B cell (primary cell): ENCODE data around the gene CIITA. TPM values are rescaled to one million over a fixed set of nuclear protein-coding genes. Genes with fewer than 3 reads are reported as not detected.

Source experiments
- ATAC-seq: fragments of 200-7000 bp; cut with Tn5 transposase; one replicate; pipeline ENCODE4 v1.10.0; 2021; ENCODE audit warnings: low read depth, mild to moderate bottlenecking, moderate number of reproducible peaks, moderate library complexity
- CTCF ChIA-PET: fragments of 350-600 bp; sonication (Branson Sonifier 250); formaldehyde crosslinking; loops from one replicate; lab custom pipeline; 2021; ENCODE audit warnings: antibody characterized with exemption, inconsistent platforms; lab: Charles Lee
- POLR2A ChIA-PET: fragments of 350-600 bp; sonication (Branson Sonifier 250); formaldehyde crosslinking; loops from one replicate; lab custom pipeline; 2021; ENCODE audit warnings: antibody characterized with exemption; lab: Charles Lee
- DNase-seq: peaks from one replicate; pipeline ENCODE4 v3.0.0; 2013
- H2AFZ ChIP-seq: 2 replicates; pipeline ENCODE4 v1.6.1; 2012; ENCODE audit warnings: mild to moderate bottlenecking, low read depth, low read length; ENCODE audit not compliant: insufficient read depth, poor library complexity, severe bottlenecking
- H3K27ac ChIP-seq, 2 donors: 1 replicate in 1 of 2; 2 replicates in 1 of 2; pipeline ENCODE4 v1.5.1; 2012 to 2013; ENCODE audit warnings: low read length in 2 of 2, mild to moderate bottlenecking in 2 of 2, moderate library complexity in 1 of 2
- H3K27me3 ChIP-seq, 4 experiments: fragments of 200-600 bp in 1 of 4; sonication (generic) in 1 of 4; replicated peaks in 1 of 4; 1 replicate in 2 of 4; 2 replicates in 2 of 4; pipeline versions ENCODE4 v1.6.1 to v1.7.0; 2013 to 2016; ENCODE audit warnings: low read length in 3 of 4, mild to moderate bottlenecking in 2 of 4, mixed read lengths in 1 of 4, moderate library complexity in 1 of 4; ENCODE audit not compliant: insufficient read depth in 4 of 4, control insufficient read depth in 3 of 4; ENCODE audit errors: control extremely low read depth in 1 of 4
- H3K36me3 ChIP-seq, 2 experiments: replicated peaks in 1 of 2; 1 replicate in 1 of 2; 2 replicates in 1 of 2; pipeline versions ENCODE4 v1.6.1 to v1.7.1; 2013; ENCODE audit warnings: low read length in 1 of 2; ENCODE audit not compliant: insufficient read depth in 2 of 2, control insufficient read depth in 1 of 2; ENCODE audit errors: control extremely low read depth in 1 of 2, extremely low read depth in 1 of 2
- H3K4me1 ChIP-seq, 2 donors: fragments of 200-600 bp in 1 of 2; sonication (generic) in 1 of 2; 1 replicate in 1 of 2; 2 replicates in 1 of 2; pipeline versions ENCODE4 v1.5.1 to v1.6.1; 2013 to 2017; ENCODE audit warnings: low read length in 2 of 2; ENCODE audit not compliant: control insufficient read depth in 2 of 2, insufficient read depth in 2 of 2
- H3K4me2 ChIP-seq: replicated peaks from 2 replicates; pipeline ENCODE3; 2012; ENCODE audit warnings: mild to moderate bottlenecking, low read depth, low read length; ENCODE audit not compliant: poor library complexity, severe bottlenecking
- H3K4me3 ChIP-seq, 5 experiments: fragments of 200-600 bp in 1 of 5; sonication (generic) in 1 of 5; 1 replicate in 3 of 5; 2 replicates in 2 of 5; pipeline versions ENCODE4 v1.5.1 to v1.7.0; 2011 to 2016; ENCODE audit warnings: low read length in 4 of 5, mild to moderate bottlenecking in 4 of 5, low read depth in 2 of 5, control low read depth in 1 of 5, moderate library complexity in 1 of 5; ENCODE audit not compliant: insufficient read depth in 1 of 5; ENCODE audit errors: control extremely low read depth in 1 of 5, extremely low read depth in 1 of 5
- H3K79me2 ChIP-seq: fragments of 200-600 bp; sonication (generic); one replicate; pipeline ENCODE4 v1.6.0; 2016; ENCODE audit warnings: low read length; ENCODE audit not compliant: control insufficient read depth, insufficient read depth
- H3K9ac ChIP-seq: fragments of 200-600 bp; sonication (generic); 2 replicates; pipeline ENCODE4 v1.6.1; 2017; ENCODE audit warnings: mild to moderate bottlenecking, low read length, moderate library complexity
- H3K9me3 ChIP-seq, 3 donors: one replicate each; pipeline versions ENCODE4 v1.6.1 to v1.7.1; 2013; ENCODE audit warnings: low read length in 2 of 3; ENCODE audit not compliant: control insufficient read depth in 2 of 3, insufficient read depth in 1 of 3; ENCODE audit errors: control extremely low read depth in 1 of 3
- H4K20me1 ChIP-seq: 2 replicates; pipeline ENCODE4 v1.6.0; 2012; ENCODE audit warnings: mild to moderate bottlenecking, low read length; ENCODE audit not compliant: insufficient read depth, control insufficient read depth, poor library complexity, severe bottlenecking
- H3K27ac Mint-ChIP-seq: one replicate; pipeline ENCODE4 v1.8.0; 2021; ENCODE audit warnings: mixed read lengths
- H3K27me3 Mint-ChIP-seq: one replicate; pipeline ENCODE4 v1.8.0; 2021; ENCODE audit warnings: mixed read lengths
- H3K4me1 Mint-ChIP-seq: one replicate; pipeline ENCODE4 v1.8.0; 2021; ENCODE audit warnings: mixed read lengths
- H3K4me3 Mint-ChIP-seq: one replicate; pipeline ENCODE4 v1.8.0; 2021; ENCODE audit warnings: mixed read lengths
- H3K9me3 Mint-ChIP-seq: one replicate; pipeline ENCODE4 v1.8.0; 2022; ENCODE audit warnings: mixed read lengths; ENCODE audit not compliant: insufficient read depth
- EZH2 ChIP-seq: IDR thresholded peaks from 2 replicates; pipeline ENCODE4 v1.6.1; 2012; ENCODE audit warnings: borderline replicate concordance, low read depth, mild to moderate bottlenecking, moderate library complexity, low read length; ENCODE audit not compliant: insufficient read depth, poor library complexity, severe bottlenecking
- WGBS: methylation state at CpG from one replicate; pipeline ENCODE4 v1.1.5; 2013; ENCODE audit warnings: missing lambda C conversion rate; ENCODE audit not compliant: insufficient coverage; 5-methylcytosine and 5-hydroxymethylcytosine counted together
- intact Hi-C: fragments of 100-400 bp; cut with micrococcal nuclease; formaldehyde crosslinking; loops from one replicate; pipeline ENCODE4 v1.10.0; 2022
- polyA minus RNA-seq: library from RNA; depleted of rRNA, polyadenylated mRNA; stranded (reverse); fragments of >200 nt; gene quantifications from 2 replicates; pipeline ENCODE4 v1.2.3, GENCODE V29; 2012
- polyA plus RNA-seq: library from polyadenylated mRNA; depleted of rRNA; stranded (reverse); fragments of >200 nt; gene quantifications from 2 replicates; pipeline ENCODE4 v1.2.3, GENCODE V29; 2012
- total RNA-seq, 2 donors: library from RNA; stranded (reverse); fragments of 120-200 nt in 1 of 2; gene quantifications; 1 replicate in 1 of 2; 2 replicates in 1 of 2; pipeline versions ENCODE4 v1.2.3 to v1.2.4, GENCODE V29; 2013 to 2022
- TF ChIP-seq, protein P1 (sequence below): fragments of 200-600 bp; IDR thresholded peaks from one replicate; pipeline ENCODE4 v1.8.0; 2022; ENCODE audit warnings: antibody characterized with exemption, mild to moderate bottlenecking

Gene CIITA, protein sequence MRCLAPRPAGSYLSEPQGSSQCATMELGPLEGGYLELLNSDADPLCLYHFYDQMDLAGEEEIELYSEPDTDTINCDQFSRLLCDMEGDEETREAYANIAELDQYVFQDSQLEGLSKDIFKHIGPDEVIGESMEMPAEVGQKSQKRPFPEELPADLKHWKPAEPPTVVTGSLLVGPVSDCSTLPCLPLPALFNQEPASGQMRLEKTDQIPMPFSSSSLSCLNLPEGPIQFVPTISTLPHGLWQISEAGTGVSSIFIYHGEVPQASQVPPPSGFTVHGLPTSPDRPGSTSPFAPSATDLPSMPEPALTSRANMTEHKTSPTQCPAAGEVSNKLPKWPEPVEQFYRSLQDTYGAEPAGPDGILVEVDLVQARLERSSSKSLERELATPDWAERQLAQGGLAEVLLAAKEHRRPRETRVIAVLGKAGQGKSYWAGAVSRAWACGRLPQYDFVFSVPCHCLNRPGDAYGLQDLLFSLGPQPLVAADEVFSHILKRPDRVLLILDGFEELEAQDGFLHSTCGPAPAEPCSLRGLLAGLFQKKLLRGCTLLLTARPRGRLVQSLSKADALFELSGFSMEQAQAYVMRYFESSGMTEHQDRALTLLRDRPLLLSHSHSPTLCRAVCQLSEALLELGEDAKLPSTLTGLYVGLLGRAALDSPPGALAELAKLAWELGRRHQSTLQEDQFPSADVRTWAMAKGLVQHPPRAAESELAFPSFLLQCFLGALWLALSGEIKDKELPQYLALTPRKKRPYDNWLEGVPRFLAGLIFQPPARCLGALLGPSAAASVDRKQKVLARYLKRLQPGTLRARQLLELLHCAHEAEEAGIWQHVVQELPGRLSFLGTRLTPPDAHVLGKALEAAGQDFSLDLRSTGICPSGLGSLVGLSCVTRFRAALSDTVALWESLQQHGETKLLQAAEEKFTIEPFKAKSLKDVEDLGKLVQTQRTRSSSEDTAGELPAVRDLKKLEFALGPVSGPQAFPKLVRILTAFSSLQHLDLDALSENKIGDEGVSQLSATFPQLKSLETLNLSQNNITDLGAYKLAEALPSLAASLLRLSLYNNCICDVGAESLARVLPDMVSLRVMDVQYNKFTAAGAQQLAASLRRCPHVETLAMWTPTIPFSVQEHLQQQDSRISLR
- total RNA-seq: 719 and 738 TPM in 2 replicates
- 306 TPM for total RNA-seq (2013)
- 632 and 717 TPM in 2 replicates for polyA plus RNA-seq
- 292 and 539 TPM in 2 replicates for polyA minus RNA-seq

GRCh38 chr16:10876799-10877341 lies at the start of gene CIITA:
TSS of gene CIITA (plus strand) at chr16:10877202. CDS start at chr16:10877331, 129 bp downstream.
- Histone ChIP-seq H3K27ac (peak within 1 kb of the TSS; percentile 86 to 88), H3K9ac (peak within 1 kb of the TSS; percentile 86), H3K4me1 (peaks cover 57 to 73% of the 10 kb centered on the region in 2 donors), H3K36me3 (peaks cover 0 to 39% of the 10 kb centered on the region in 2 experiments), H3K4me2 (peak within 1 kb of the TSS; percentile 92), H3K9me3 (no peaks in the 10 kb centered on the region), H3K4me3 (peak within 1 kb of the TSS; percentile 77 to 97 (median 91)), H2AFZ (no peak within 1 kb of the TSS), H4K20me1 (peaks cover 48% of the 10 kb centered on the region), H3K27me3 (no peaks in the 10 kb centered on the region), H3K79me2 (peaks cover 95% of the 10 kb centered on the region)
- peaks cover 61% of the 10 kb centered on the region for H3K4me1 Mint-ChIP-seq
- TF ChIP-seq EZH2: peak; percentile 99
- TF ChIP-seq, protein P1, sequence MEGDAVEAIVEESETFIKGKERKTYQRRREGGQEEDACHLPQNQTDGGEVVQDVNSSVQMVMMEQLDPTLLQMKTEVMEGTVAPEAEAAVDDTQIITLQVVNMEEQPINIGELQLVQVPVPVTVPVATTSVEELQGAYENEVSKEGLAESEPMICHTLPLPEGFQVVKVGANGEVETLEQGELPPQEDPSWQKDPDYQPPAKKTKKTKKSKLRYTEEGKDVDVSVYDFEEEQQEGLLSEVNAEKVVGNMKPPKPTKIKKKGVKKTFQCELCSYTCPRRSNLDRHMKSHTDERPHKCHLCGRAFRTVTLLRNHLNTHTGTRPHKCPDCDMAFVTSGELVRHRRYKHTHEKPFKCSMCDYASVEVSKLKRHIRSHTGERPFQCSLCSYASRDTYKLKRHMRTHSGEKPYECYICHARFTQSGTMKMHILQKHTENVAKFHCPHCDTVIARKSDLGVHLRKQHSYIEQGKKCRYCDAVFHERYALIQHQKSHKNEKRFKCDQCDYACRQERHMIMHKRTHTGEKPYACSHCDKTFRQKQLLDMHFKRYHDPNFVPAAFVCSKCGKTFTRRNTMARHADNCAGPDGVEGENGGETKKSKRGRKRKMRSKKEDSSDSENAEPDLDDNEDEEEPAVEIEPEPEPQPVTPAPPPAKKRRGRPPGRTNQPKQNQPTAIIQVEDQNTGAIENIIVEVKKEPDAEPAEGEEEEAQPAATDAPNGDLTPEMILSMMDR: no peak
- DNase-seq (peak; percentile 93), ATAC-seq (peak; percentile 70)
- ChIA-PET CTCF (interaction anchor here (0.5 to 5.8 kb wide), 27 partner anchors 8 to 620 kb away, joined by 3 to 120 read pairs (median 8); partner anchors contain the start of gene NUBP1), POLR2A (interaction anchor here (0.7 to 6.3 kb wide), 10 partner anchors 8 to 139 kb away, joined by 3 to 122 read pairs (median 18); partner anchors contain the start of genes DEXI and NUBP1)
- 0% methylated on average over 6 of the region's 9 CpGs for WGBS
- H3K27ac Mint-ChIP-seq: peak within 1 kb of the TSS; percentile 92
- intact Hi-C loops: loop anchor here (1.0 to 10.0 kb wide), 10 partner anchors 9 to 1985 kb away; no protein-coding TSS in a partner anchor
- no peaks in the 10 kb centered on the region for H3K27me3 Mint-ChIP-seq
- H3K9me3 Mint-ChIP-seq: no peaks in the 10 kb centered on the region
- peak within 1 kb of the TSS; percentile 100 for H3K4me3 Mint-ChIP-seq
